Stimulated activated CD4-positive, alpha-beta T cell treated with anti-CD3 and anti-CD28 coated beads, Interleukin-4, amount 100 ng/mL, for 1 hour (primary cell): ENCODE measurements around the gene WBP1.
"Not testable (repeated sequence)": the region's sequence is repeated elsewhere in the genome, so short reads cannot be mapped to it uniquely, and the experiment has no call there.

ENCODE experiments used
- DNase-seq: peaks from one replicate; pipeline ENCODE4 v3.0.0-alpha.2; 2020

The WBP1 gene

GRCh38 chr2:74428675-74429074 lies 29.6 kb upstream of the WBP1 start:
- DNase-seq, result no peak

GRCh38 chr2:74429487-74430451 lies 28.5 kb upstream of the WBP1 start:
- no peak for DNase-seq

DNA sequence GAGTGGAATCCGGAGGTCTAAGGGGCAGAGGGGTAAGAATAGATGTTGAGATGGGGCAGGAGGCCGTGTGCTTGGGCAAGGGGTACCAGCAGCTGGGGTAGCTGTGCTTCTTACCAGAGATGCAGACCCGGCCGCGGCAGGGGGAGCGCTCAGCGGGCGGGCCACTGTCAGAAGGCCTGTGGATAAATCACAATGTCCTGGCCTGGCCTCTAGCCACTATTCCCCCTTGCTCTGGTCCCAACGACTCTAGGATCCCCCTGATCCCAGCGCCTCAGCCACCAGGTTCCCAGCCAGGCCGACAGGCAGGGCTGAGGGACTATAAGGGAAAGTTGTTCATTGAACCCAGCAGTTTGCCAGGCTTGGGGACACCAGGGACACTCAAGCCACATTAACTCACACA lies 27.7 kb upstream of the WBP1 start:
- DNase-seq, result no peak

- DNase-seq, result no peak
Measured at GRCh38 chr2:74436111-74436805, 22.0 kb upstream of the WBP1 start.

DNA sequence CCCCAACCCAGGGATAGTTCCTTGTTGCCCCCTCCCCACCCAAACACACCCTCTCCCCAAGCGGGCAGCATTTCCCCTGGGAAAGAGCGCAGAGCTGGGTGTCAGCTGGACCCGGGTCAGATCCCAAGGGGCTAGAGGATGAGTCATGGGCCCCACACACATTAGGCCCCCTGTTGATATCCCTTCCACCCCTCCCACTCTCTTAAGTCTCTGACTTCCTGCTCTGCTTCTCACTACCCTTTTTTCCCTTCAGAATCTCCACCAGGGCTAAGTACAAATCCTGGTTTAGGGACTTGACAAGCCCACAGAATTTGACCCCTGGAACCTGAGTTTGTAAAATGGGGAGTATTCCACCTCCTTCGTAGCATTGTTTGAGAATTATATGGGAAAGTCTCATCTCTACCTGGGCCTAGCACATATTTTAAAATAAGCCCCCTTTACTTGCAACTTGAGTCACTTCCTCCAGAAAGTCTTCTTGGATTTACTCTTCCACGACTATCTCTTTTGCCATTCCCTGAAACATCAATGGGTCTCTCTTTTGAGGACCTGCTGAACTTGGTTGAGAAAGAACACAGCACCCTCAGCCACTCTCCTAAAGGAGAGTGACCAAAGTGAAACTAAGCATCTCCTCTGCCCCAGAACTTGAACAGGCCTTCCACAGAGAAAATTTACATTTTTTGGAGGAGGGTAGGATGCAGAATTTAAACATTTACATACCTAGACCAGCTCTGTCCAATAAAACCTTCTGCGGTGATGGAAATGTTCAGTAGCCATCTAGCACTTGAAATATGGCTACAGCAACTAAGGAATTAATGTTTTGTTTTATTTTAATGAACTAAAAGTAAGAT lies 21.2 kb upstream of the WBP1 start:
- DNase-seq, result no peak

DNA sequence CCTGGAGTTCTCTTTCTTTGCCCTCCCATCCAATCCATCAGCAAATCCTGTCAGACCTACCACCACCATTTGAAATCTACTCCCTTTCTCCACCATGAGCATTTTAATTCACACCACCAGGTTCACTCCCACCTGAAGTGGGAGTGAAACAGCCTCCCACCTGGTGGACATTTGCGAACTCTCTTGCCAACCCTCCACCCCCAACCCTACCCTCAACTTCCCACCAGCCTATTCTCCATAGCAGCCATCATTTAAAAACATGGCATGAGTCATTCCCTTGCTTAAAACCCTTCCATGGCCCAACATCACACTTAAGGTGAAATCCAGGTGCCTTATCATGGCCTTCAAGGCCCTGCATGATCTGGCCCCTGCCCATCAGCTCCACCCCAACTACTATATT lies 20.0 kb upstream of the WBP1 start:
- no peak for DNase-seq

DNA sequence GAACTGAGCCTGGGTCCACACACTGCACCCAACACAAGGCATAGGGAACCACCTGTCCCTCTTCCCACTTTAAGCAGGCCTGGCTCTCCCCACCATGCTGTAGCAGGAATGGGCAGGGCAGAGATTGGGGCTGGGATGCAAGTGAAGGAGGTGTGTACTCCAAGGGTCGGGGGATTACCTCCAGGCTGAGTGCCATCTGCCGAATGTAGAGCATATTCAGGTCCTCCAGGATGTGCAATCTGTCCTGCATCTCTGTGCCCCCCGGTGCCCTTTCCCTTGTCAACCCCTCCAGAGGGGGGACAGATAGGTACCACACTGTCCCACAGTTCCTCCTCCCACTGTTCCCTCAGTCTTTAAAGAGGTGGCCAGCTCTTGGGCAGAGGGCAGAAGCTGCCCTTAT lies 18.9 kb upstream of the WBP1 start:
- no peak for DNase-seq

DNA sequence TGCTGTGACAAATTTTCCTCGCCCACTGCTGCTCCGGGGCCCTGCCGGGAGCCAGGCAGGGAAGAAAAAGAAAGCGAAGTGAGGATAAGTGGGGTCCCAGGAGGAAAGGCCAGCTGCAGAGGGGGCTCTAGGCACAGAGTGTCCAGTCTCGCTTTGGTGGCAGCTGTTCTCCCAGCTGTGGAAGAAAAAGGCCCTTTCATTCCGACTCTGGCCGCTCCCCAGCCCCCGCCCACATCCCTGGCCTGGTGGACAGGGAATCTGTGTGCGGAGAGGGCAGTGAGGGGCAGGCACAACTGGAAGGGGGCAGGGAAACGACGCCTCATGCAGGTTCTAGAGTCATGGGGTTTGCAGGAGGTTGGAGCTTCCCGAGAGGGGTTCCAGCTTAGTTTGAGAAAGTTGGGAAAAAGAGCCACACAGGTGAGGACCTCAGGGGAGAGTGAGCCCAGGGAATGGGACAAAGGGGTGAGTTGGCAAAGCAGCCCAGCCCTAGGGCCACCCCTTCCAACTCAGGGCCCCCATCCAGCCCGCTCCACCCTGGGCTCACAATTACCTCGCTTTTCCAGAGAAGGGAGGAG lies 18.3 kb upstream of the WBP1 start:
- no peak for DNase-seq

DNA sequence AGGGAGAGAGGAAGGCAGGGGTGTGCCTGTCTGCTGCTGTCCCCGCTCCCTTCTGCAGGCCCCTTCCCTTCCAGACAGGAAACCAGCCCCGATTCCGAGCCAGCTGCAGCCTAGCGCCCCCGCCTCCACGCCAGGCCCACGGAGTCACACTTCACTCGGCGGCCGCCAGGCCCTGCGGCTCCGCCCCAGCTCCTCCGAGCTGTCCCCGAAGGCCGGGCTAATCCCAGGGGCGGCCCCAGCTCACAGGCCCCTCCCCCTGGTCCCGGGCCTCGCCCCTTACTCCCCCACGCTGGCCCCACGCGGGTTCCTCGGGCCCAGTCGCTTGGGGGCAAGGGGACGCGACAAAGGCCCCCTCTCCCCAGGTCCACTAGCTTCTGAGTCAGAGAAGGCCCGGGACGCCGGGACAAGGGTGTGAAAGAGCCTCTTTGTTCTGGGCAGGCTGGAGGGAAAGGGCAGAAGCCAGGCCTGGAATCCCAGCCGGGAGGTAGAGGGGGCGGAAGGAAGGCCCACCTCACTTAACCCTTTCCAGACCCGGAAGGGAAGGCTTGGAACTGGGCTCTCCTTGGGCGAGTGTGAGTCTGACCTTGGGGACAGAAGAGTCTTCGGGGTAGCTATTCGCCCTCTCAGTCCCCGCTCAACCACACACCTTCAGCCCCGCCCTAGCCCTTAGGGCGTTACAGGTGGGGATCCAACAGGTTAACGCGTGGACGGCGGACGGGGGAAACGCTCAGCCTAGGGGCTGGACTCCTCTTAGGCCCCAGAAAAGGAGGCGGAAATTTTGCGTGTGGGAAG lies 17.7 kb upstream of the WBP1 start:
- DNase-seq, result peak; percentile 51

DNA sequence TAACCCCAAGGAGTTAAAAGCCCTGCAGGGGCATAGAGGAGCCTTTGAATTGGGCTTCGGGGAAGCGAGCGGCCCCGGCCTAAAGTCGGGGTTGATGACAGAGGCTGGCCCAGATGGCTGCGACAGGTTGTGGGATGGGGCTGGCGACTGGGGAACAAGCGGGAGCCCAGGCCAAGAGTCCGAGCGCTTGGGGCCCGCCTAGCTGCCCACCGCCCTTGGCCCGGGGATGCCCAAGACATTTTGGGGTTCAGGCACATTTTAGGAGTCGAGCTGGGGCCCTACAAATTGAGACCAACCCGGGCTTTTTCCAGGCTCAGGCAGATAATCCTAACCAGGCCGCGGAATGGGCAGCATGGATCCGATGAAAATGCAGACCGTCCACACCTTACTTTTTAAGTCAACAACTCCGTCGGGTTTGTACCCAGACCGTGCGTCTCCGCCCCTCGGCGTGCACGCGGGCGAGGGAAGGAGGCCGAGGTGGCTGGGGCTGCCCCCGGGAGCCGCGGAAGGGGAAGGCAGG lies 17.0 kb upstream of the WBP1 start:
- no peak for DNase-seq

DNA sequence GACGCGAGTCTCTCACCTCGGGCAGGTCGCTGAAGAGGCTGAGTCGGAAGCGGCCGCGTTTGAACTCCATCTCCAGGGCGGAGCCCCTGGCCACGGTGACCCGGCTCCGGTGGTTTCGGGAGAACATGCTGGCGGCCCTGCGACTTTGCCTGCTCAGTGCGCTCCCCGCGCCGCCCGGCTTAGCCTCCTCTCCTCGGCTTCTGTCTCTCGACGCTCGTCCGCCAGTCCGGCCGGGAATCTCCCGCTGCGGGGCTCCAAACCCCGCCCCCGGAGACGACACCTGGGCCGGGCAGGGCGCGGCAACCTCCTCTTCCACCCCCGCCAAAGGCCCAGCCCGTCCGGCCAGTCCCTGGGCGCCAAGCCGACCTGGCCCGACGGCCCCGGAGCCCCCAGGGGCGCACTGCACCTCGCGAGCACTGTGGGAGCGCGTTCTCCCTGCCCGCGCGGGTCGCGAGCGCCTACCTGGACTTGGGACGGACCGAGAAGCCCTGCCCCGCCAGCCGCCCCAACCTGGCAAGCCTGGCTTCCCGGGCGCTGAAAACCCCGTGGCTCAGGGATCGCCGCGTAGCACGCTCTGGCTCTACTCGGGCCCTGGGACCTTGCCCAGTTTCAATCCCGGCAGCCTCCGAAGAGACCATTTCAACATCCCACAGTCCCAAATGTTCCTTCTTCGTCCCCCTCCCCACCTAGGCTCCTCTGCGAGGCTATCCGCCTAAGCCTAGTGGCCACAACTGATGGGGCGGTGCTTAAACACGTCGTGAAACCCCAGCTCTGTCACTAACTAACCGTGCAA lies 16.4 kb upstream of the WBP1 start, which contains the start of gene RTKN:
TSS of gene RTKN (minus strand) at position 248 of the 793 bp plus-strand sequence. CDS start at position 127, 121 bp downstream.
- peak; percentile 43 for DNase-seq

DNA sequence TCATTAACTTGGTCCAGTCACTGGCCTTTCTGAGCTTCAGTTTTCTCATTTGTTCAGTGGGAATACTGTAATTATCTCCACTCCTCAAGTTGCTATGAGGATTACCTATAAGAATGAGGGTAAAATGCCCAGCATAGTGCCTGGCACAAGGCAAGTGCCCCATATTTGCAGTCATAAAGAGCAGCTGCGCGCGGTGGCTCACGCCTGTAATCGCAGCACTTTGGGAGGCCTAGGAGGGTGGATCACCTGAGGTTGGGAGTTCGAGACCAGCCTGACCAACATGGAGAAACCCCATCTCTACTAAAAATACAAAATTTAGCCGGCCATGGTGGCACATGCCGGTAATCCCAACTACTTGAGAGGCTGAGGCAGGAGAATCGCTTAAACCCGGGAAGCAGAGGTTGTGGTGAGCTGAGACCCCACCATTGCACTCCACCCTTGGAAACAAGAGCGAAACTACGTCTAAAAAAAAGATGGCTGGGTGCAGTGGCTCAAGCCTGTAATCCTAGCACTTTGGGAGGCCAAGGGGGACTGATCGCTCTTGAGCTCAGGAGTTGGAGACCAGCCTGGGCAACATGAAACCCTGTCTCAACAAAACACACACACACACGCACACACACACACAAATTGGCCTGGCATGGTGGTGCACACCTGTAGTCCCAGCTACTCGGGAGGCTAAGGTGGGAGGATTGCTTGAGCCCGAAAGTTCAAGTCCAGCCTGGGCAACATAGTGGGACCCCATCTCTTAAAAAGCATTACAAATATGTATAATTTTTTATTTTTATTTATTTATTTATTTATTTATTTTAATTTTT lies 15.5 kb upstream of the WBP1 start:
- DNase-seq, result not testable (repeated sequence)

DNA sequence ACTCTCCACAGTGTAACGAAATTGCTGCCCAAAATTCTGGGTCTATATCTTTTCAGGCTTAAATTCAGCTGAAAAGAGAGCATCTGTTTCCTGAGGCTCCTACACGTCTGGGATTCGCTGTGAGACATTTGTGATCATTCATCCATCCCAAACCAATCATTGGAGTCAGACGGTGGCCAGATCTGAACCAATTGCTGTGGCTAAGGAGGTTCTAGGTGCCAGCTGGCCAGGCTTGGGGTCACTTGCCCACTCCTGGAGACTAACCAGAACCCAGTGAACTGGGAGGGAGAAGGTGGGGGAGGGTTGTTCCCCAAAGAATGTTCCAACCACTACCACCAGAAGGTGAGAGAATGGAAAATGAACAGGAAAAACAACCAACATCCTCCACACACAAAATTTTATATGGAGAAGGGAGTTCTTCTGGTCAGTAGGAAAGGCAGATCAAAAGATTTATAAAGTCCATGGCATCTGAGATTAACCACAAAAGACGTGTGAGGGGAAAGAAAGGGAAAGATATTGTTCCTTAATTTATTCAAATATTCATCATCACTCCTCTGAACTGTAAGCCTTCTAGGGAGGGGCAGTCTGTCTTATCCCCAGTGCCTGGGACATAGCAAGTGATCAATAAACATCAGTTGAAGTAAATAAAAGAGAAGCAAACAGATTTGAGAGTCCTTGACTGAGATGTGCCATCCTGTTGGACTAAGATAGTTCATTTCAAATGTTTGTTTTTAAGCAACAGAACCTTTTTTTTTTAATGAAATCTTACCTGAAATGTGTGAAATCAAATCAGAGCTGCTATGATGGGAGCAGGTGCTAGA lies 13.5 kb upstream of the WBP1 start:
- DNase-seq, result no peak

GRCh38 chr2:74447230-74447999 lies 10.8 kb upstream of the WBP1 start:
- DNase-seq, result no peak

DNA sequence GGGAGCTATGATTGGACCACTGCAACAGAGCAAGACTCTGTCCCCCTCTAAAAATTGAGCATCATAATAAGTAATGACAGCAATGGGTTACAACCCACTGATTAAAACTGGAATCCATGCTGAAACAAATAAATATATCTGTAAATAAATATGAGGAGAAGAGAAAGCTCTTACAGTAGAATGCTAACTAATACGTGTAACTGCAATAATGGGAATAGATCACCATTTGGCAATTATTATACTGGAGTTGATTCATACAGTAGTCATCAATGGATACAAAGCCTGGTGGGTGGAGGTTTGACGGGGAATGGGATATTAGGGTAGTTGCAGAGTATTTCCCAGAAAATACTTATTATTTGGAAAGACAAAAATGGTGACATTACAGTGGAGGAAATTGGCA lies 9.5 kb upstream of the WBP1 start:
- DNase-seq, result no peak

DNA sequence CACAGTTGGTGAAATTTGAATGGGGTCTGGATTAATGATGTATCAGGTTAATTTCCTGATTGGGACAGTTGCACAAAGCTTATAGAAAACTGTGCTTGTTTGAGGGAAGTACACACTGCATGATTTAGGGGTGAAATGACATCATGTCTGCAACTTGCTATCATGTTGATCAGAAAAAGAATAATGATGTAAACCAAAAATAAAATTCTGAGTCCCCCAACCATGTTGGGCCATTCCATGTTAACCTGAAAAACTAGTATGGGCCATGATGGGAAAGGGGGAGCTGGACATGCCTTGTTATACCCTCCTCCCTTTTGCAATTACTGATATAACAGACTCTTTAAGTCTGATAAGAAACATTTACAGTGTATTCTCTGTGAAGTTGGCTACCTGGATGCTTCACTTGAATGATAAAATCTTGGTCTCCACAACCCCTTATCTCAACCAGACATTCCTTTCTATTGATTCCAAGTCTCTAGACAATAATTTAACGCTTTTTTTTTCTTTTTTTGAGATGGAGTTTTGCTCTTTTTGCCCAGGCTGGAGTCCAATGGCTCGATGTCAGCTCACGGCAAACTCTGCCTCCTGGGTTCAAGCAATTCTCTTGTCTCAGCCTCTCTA lies 7.6 kb upstream of the WBP1 start:
- DNase-seq, result no peak

- peak; percentile 94 for DNase-seq
Measured at GRCh38 chr2:74454654-74455511, 3.4 kb upstream of the WBP1 start, which contains the start of gene INO80B. INO80B (plus strand) TSS chr2:74455087; CDS start chr2:74455117, 30 bp downstream.
